ENCODE measurements around the gene HNF1A.

HNF1A gene

GRCh38 chr12:120936197-120936596 lies 42.1 kb upstream of the HNF1A start:
- no peak for DNase-seq (ENCODE audit: low spot score)
- in situ Hi-C loops (cut with MboI; ENCODE audit: low pct_unique_long_range_greater_than_20kb, low sequenced_read_pairs, unreplicated experiment) = no loop called here
- TF ChIP-seq CTCF (IDR thresholded peaks at IDR 0.05; ENCODE audit: extremely low read depth, insufficient read depth, missing control alignments) = no peak

- TF ChIP-seq CTCF (IDR thresholded peaks at IDR 0.05; ENCODE audit: extremely low read depth, insufficient read depth, missing control alignments) = no peak
- in situ Hi-C loops (cut with MboI; ENCODE audit: low pct_unique_long_range_greater_than_20kb, low sequenced_read_pairs, unreplicated experiment) = no loop called here
- DNase-seq (ENCODE audit: low spot score) = no peak
Measured at GRCh38 chr12:120938496-120938895, 39.8 kb upstream of the HNF1A start.

GRCh38 chr12:120939523-120939922 lies 38.8 kb upstream of the HNF1A start:
- TF ChIP-seq CTCF (IDR thresholded peaks at IDR 0.05; ENCODE audit: extremely low read depth, insufficient read depth, missing control alignments) = no peak
- in situ Hi-C loops (cut with MboI; ENCODE audit: low pct_unique_long_range_greater_than_20kb, low sequenced_read_pairs, unreplicated experiment) = no loop called here
- DNase-seq (ENCODE audit: low spot score) = no peak

GRCh38 chr12:120940006-120940405 lies 38.3 kb upstream of the HNF1A start:
- DNase-seq (ENCODE audit: low spot score) = no peak
- TF ChIP-seq CTCF (IDR thresholded peaks at IDR 0.05; ENCODE audit: extremely low read depth, insufficient read depth, missing control alignments) = no peak
- in situ Hi-C loops (cut with MboI; ENCODE audit: low pct_unique_long_range_greater_than_20kb, low sequenced_read_pairs, unreplicated experiment) = no loop called here

GRCh38 chr12:120940799-120941198 lies 37.5 kb upstream of the HNF1A start:
- in situ Hi-C loops (cut with MboI; ENCODE audit: low pct_unique_long_range_greater_than_20kb, low sequenced_read_pairs, unreplicated experiment) = no loop called here
- DNase-seq (ENCODE audit: low spot score) = no peak
- no peak for TF ChIP-seq CTCF (IDR thresholded peaks at IDR 0.05; ENCODE audit: extremely low read depth, insufficient read depth, missing control alignments)

- DNase-seq (ENCODE audit: low spot score) = no peak
- TF ChIP-seq CTCF (IDR thresholded peaks at IDR 0.05; ENCODE audit: extremely low read depth, insufficient read depth, missing control alignments) = no peak
- in situ Hi-C loops (cut with MboI; ENCODE audit: low pct_unique_long_range_greater_than_20kb, low sequenced_read_pairs, unreplicated experiment) = no loop called here
Measured at GRCh38 chr12:120941412-120941811, 36.9 kb upstream of the HNF1A start.

- no peak for DNase-seq (ENCODE audit: low spot score)
- in situ Hi-C loops (cut with MboI; ENCODE audit: low pct_unique_long_range_greater_than_20kb, low sequenced_read_pairs, unreplicated experiment) = no loop called here
- TF ChIP-seq CTCF (IDR thresholded peaks at IDR 0.05; ENCODE audit: extremely low read depth, insufficient read depth, missing control alignments) = no peak
Measured at GRCh38 chr12:120941846-120942405, 36.4 kb upstream of the HNF1A start.

All from GM13977 (cell line).